NT2/D1 (cell line): ENCODE data around the gene RPS6KA2.

Experiments
- YY1 ChIP-seq: IDR thresholded peaks from 2 replicates; pipeline ENCODE4 v1.6.1; 2011; ENCODE audit not compliant: insufficient read length, insufficient read depth
- ZNF274 ChIP-seq: IDR thresholded peaks from 2 replicates; pipeline ENCODE4 v1.6.1; 2011; ENCODE audit warnings: mild to moderate bottlenecking, low read depth, low read length

DNA sequence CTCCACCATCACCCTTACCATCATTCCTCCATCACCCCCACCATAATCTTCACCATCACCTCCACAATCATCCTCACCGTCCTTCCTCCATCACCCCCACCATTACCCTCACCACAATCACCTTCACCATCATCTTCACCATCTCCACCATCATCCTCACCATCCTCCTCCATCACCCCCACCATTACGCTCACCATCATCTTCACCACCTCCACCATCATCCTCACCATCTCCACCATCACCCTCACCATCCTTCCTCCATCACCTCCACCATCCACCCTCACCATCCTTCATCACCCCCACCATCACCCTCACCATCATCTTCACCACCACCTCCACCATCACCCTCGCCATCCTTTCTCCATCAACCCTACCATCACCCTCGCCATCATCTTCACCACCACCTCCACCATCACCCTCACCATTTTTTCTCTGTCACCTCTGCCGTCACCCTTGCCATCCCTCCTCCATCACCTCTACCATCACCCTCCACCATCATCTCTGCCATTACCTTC is 211.2 kb downstream of the RPS6KA2 start:
- TF ChIP-seq YY1 (no peak), ZNF274 (no peak)
